ENCODE data around the gene STAT1.

The STAT1 gene

GRCh38 chr2:191013932-191014652 lies at the start of gene STAT1:
Gene STAT1, minus strand, starts transcription at chr2:191014171. Its CDS starts 4,168 bp downstream, at chr2:191010003.
- DNase-seq (ENCODE audit: low spot score) = peak; percentile 93

- DNase-seq (ENCODE audit: low spot score) = no peak
Observed at GRCh38 chr2:191063584-191063983, 49.6 kb upstream of the STAT1 start.

- DNase-seq (ENCODE audit: low spot score) = peak; percentile 49
Observed at GRCh38 chr2:191061381-191061980, 47.5 kb upstream of the STAT1 start.

- DNase-seq (ENCODE audit: low spot score) = no peak
Observed at GRCh38 chr2:191059308-191059707, 45.3 kb upstream of the STAT1 start.

GRCh38 chr2:191056228-191056627 lies 42.3 kb upstream of the STAT1 start:
- peak; percentile 38 for DNase-seq (ENCODE audit: low spot score)

- DNase-seq (ENCODE audit: low spot score) = no peak
Observed at GRCh38 chr2:191053256-191053655, 39.3 kb upstream of the STAT1 start.

GRCh38 chr2:191051825-191052778 lies 38.1 kb upstream of the STAT1 start:
- DNase-seq (ENCODE audit: low spot score) = peak; percentile 54

GRCh38 chr2:191051177-191051576 lies 37.2 kb upstream of the STAT1 start:
- DNase-seq (ENCODE audit: low spot score) = no peak

- DNase-seq (ENCODE audit: low spot score) = no peak
Observed at GRCh38 chr2:191050640-191050987, 36.6 kb upstream of the STAT1 start.

- DNase-seq (ENCODE audit: low spot score) = no peak
Observed at GRCh38 chr2:191049728-191050639, 36.0 kb upstream of the STAT1 start.

- DNase-seq (ENCODE audit: low spot score) = no peak
Observed at GRCh38 chr2:191048073-191048472, 34.1 kb upstream of the STAT1 start.

GRCh38 chr2:191045141-191045540 lies 31.2 kb upstream of the STAT1 start:
- no peak for DNase-seq (ENCODE audit: low spot score)

GRCh38 chr2:191043438-191043837 lies 29.5 kb upstream of the STAT1 start:
- no peak for DNase-seq (ENCODE audit: low spot score)

- no peak for DNase-seq (ENCODE audit: low spot score)
Observed at GRCh38 chr2:191041418-191042161, 27.6 kb upstream of the STAT1 start.

GRCh38 chr2:191039616-191040015 lies 25.6 kb upstream of the STAT1 start:
- no peak for DNase-seq (ENCODE audit: low spot score)

GRCh38 chr2:191038741-191039140 lies 24.8 kb upstream of the STAT1 start:
- no peak for DNase-seq (ENCODE audit: low spot score)

- peak; percentile 64 for DNase-seq (ENCODE audit: low spot score)
Observed at GRCh38 chr2:191038241-191038725, 24.3 kb upstream of the STAT1 start.

GRCh38 chr2:191037351-191037750 lies 23.4 kb upstream of the STAT1 start:
- DNase-seq (ENCODE audit: low spot score) = no peak

GRCh38 chr2:191036363-191036762 lies 22.4 kb upstream of the STAT1 start:
- no peak for DNase-seq (ENCODE audit: low spot score)

GRCh38 chr2:191032588-191033429 lies 18.8 kb upstream of the STAT1 start:
- no peak for DNase-seq (ENCODE audit: low spot score)

Measured in CD4-positive, alpha-beta T cell treated with Interleukin-6 at 100 ng/mL for 8 hours (primary cell).